Transverse colon (tissue), 4 donors: ENCODE measurements around the gene LSM10.

Experiments
- EP300 ChIP-seq: sonication (generic); formaldehyde crosslinking; IDR thresholded peaks from one replicate; pipeline ENCODE4 v1.6.1; 2017; ENCODE audit warnings: antibody characterized with exemption, low read depth
- POLR2A ChIP-seq: fragments of 450-650 bp; IDR thresholded peaks from one replicate; pipeline ENCODE4 v1.6.1; 2016; ENCODE audit warnings: antibody characterized with exemption, mild to moderate bottlenecking, moderate library complexity
- POLR2AphosphoS5 ChIP-seq, 3 donors: sonication (generic); formaldehyde crosslinking; IDR thresholded peaks; one replicate each; pipeline ENCODE4 v1.6.1; 2016; ENCODE audit warnings: antibody characterized with exemption in 3 of 3
- TF ChIP-seq, protein P1 (sequence below), 5 experiments: fragments of 200-600 bp in 3 of 5; fragments of 450-650 bp in 2 of 5; sonication (generic) in 3 of 5; IDR thresholded peaks; 1 replicate in 2 of 5; 2 replicates in 3 of 5; pipeline ENCODE4 v1.5.1; 2016 to 2017; ENCODE audit warnings: antibody characterized with exemption in 5 of 5, inconsistent platforms in 3 of 5, mild to moderate bottlenecking in 2 of 5, moderate library complexity in 1 of 5

DNA sequence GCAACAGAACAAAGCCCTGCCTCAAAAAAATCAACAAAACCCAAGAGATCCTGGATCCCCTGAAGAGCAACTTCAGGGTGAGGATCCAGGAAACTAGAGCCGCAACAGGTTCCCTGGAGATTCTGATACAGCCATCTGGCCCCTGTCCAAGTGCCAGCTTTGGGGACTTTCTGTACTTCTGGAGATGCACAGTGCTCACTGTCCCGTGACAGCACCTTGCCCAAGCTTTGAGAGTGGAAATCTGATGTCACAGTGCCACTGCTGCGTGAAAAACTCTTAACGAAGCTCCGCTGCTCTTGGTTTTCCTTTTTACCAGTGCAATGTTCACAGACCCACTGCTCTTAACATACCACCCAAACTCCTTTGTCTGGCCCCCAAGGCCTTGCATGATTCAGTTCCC is 38.3 kb downstream of the LSM10 start:
- TF ChIP-seq, protein P1, sequence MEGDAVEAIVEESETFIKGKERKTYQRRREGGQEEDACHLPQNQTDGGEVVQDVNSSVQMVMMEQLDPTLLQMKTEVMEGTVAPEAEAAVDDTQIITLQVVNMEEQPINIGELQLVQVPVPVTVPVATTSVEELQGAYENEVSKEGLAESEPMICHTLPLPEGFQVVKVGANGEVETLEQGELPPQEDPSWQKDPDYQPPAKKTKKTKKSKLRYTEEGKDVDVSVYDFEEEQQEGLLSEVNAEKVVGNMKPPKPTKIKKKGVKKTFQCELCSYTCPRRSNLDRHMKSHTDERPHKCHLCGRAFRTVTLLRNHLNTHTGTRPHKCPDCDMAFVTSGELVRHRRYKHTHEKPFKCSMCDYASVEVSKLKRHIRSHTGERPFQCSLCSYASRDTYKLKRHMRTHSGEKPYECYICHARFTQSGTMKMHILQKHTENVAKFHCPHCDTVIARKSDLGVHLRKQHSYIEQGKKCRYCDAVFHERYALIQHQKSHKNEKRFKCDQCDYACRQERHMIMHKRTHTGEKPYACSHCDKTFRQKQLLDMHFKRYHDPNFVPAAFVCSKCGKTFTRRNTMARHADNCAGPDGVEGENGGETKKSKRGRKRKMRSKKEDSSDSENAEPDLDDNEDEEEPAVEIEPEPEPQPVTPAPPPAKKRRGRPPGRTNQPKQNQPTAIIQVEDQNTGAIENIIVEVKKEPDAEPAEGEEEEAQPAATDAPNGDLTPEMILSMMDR (IDR thresholded peaks at IDR 0.05) = no peak
- TF ChIP-seq POLR2AphosphoS5 (IDR thresholded peaks at IDR 0.05) = no peak
- no peak for TF ChIP-seq POLR2A
- no peak for TF ChIP-seq EP300
